Suprapubic skin (tissue), 3 donors: ENCODE data around the gene XAF1.

Experiments used
- CTCF ChIP-seq, 2 donors: fragments of 200-600 bp in 1 of 2; fragments of 450-650 bp in 1 of 2; sonication (generic) in 1 of 2; IDR thresholded peaks; one replicate each; pipeline ENCODE4 v1.5.1; 2016 to 2019; ENCODE audit warnings: antibody characterized with exemption in 2 of 2, mild to moderate bottlenecking in 1 of 2, moderate library complexity in 1 of 2
- EP300 ChIP-seq: sonication (generic); formaldehyde crosslinking; IDR thresholded peaks from one replicate; pipeline ENCODE4 v1.6.1; 2017; ENCODE audit warnings: antibody characterized with exemption
- POLR2A ChIP-seq, 2 donors: fragments of 450-650 bp; IDR thresholded peaks; one replicate each; pipeline ENCODE4 v1.6.1; 2017; ENCODE audit warnings: antibody characterized with exemption in 2 of 2, mild to moderate bottlenecking in 2 of 2, moderate library complexity in 2 of 2

- TF ChIP-seq POLR2A (IDR thresholded peaks at IDR 0.05), result no peak
- TF ChIP-seq EP300, result no peak
- TF ChIP-seq CTCF (IDR thresholded peaks at IDR 0.05), result no peak
These were observed 2.8 kb upstream of the XAF1 start for GRCh38 chr17:6753006-6753445.
